SK-N-MC (cell line): Measurements from ENCODE around the gene FAM72D.
"Not testable (repeated sequence)": the region's sequence is repeated elsewhere in the genome, so short reads cannot be mapped to it uniquely, and the experiment has no call there.

Experiments
- DNase-seq: peaks from one replicate; pipeline ENCODE4 v3.0.0-alpha.2; 2011; ENCODE audit warnings: low read depth, low spot score
- H3K27ac ChIP-seq: fragments of 200-600 bp; sonication (generic); 2 replicates; pipeline ENCODE4 v1.5.1; 2016; ENCODE audit warnings: mixed run types
- H3K36me3 ChIP-seq: fragments of 200-600 bp; sonication (generic); 2 replicates; pipeline ENCODE4 v1.6.1; 2017; ENCODE audit warnings: antibody characterized with exemption, low read length, mixed read lengths; ENCODE audit not compliant: insufficient read depth
- H3K4me3 ChIP-seq: fragments of 200-600 bp; sonication (generic); 2 replicates; pipeline ENCODE4 v1.5.1; 2016
- H3K9ac ChIP-seq: fragments of 200-600 bp; sonication (generic); 2 replicates; pipeline ENCODE4 v1.8.0; 2017; ENCODE audit warnings: mixed run types, mixed read lengths; ENCODE audit not compliant: insufficient read length
- H3K9me3 ChIP-seq: fragments of 200-600 bp; sonication (generic); 2 replicates; pipeline ENCODE4 v1.6.1; 2017; ENCODE audit warnings: low read depth, mild to moderate bottlenecking, antibody characterized with exemption, low read length, moderate library complexity, mixed read lengths

FAM72D gene

GRCh38 chr1:145076877-145077276 lies 18.9 kb upstream of the FAM72D start:
- not testable (repeated sequence) for DNase-seq, H3K27ac ChIP-seq, H3K9ac ChIP-seq, H3K4me3 ChIP-seq, H3K36me3 ChIP-seq, H3K9me3 ChIP-seq

- not testable (repeated sequence) for DNase-seq, H3K27ac ChIP-seq, H3K36me3 ChIP-seq, H3K9ac ChIP-seq, H3K9me3 ChIP-seq, H3K4me3 ChIP-seq
Measured at GRCh38 chr1:145077872-145078786, 17.6 kb upstream of the FAM72D start.

GRCh38 chr1:145078787-145079370 lies 16.9 kb upstream of the FAM72D start:
- DNase-seq, H3K27ac ChIP-seq, H3K36me3 ChIP-seq, H3K4me3 ChIP-seq, H3K9ac ChIP-seq, H3K9me3 ChIP-seq: not testable (repeated sequence)

GRCh38 chr1:145079737-145080136 lies 16.0 kb upstream of the FAM72D start:
- not testable (repeated sequence) for H3K4me3 ChIP-seq, DNase-seq, H3K36me3 ChIP-seq, H3K9ac ChIP-seq, H3K27ac ChIP-seq, H3K9me3 ChIP-seq

- not testable (repeated sequence) for DNase-seq, H3K27ac ChIP-seq, H3K9me3 ChIP-seq, H3K36me3 ChIP-seq, H3K9ac ChIP-seq, H3K4me3 ChIP-seq
Measured at GRCh38 chr1:145080193-145080592, 15.6 kb upstream of the FAM72D start.

GRCh38 chr1:145082483-145083255 lies 13.1 kb upstream of the FAM72D start:
- H3K4me3 ChIP-seq, H3K9ac ChIP-seq, H3K36me3 ChIP-seq, DNase-seq, H3K27ac ChIP-seq, H3K9me3 ChIP-seq: not testable (repeated sequence)

GRCh38 chr1:145093517-145094149 lies 2.1 kb upstream of the FAM72D start:
- DNase-seq, H3K27ac ChIP-seq, H3K9me3 ChIP-seq: not testable (repeated sequence)

GRCh38 chr1:145094655-145095211 lies 1.0 kb upstream of the FAM72D start:
- not testable (repeated sequence) for H3K36me3 ChIP-seq, H3K27ac ChIP-seq, DNase-seq, H3K9ac ChIP-seq, H3K9me3 ChIP-seq
- 0 out of 2 replicates have a peak overlapping the region, but pooled peaks have one; percentile 53 for H3K4me3 ChIP-seq

More at GRCh38 chr1:145093517-145094149, 2.1 kb upstream of the FAM72D start:
- not testable (repeated sequence) for H3K9ac ChIP-seq, H3K36me3 ChIP-seq
- peak overlapping the region; percentile 72 for H3K4me3 ChIP-seq

- H3K36me3 ChIP-seq, H3K9me3 ChIP-seq, DNase-seq, H3K9ac ChIP-seq, H3K4me3 ChIP-seq, H3K27ac ChIP-seq: not testable (repeated sequence)
Measured at GRCh38 chr1:145101725-145102124, 6.0 kb downstream of the FAM72D start.

GRCh38 chr1:145103294-145103693 lies 7.5 kb downstream of the FAM72D start:
- DNase-seq, H3K36me3 ChIP-seq, H3K4me3 ChIP-seq, H3K9me3 ChIP-seq, H3K9ac ChIP-seq, H3K27ac ChIP-seq: not testable (repeated sequence)

- H3K4me3 ChIP-seq, DNase-seq, H3K36me3 ChIP-seq, H3K9ac ChIP-seq, H3K9me3 ChIP-seq, H3K27ac ChIP-seq: not testable (repeated sequence)
Measured at GRCh38 chr1:145111674-145112073, 15.9 kb downstream of the FAM72D start.

- not testable (repeated sequence) for H3K9me3 ChIP-seq, H3K9ac ChIP-seq, DNase-seq, H3K36me3 ChIP-seq, H3K27ac ChIP-seq, H3K4me3 ChIP-seq
Measured at GRCh38 chr1:145112703-145113102, 16.9 kb downstream of the FAM72D start.

- not testable (repeated sequence) for H3K36me3 ChIP-seq, H3K27ac ChIP-seq, H3K9ac ChIP-seq, H3K4me3 ChIP-seq, DNase-seq, H3K9me3 ChIP-seq
Measured at GRCh38 chr1:145114560-145115057, 18.8 kb downstream of the FAM72D start.
